Endothelial cell of umbilical vein (primary cell): ENCODE data around the gene KCNH6.

Experiments used
- CTCF ChIP-seq, 2 donors: IDR thresholded peaks; 1 replicate in 1 of 2; 2 replicates in 1 of 2; pipeline ENCODE4 v1.5.1; 2011; ENCODE audit warnings: low read length in 2 of 2, mild to moderate bottlenecking in 2 of 2, moderate library complexity in 2 of 2, control low read depth in 1 of 2, inconsistent platforms in 1 of 2, low read depth in 1 of 2; ENCODE audit not compliant: insufficient read depth in 1 of 2; ENCODE audit errors: extremely low read depth in 1 of 2
- POLR2A ChIP-seq: IDR thresholded peaks from 2 replicates; pipeline ENCODE4 v1.6.1; 2012; ENCODE audit warnings: low read depth, mild to moderate bottlenecking, control low read depth, low read length

GRCh38 chr17:63498626-63499195, 24.4 kb upstream of the KCNH6 start:
- TF ChIP-seq POLR2A (no peak), CTCF (IDR thresholded peaks at IDR 0.05; ENCODE audit: extremely low read depth in 1 of 2, insufficient read depth in 1 of 2, low read depth in 1 of 2, low read length in 2 of 2) (no peak)
